Measurements from ENCODE around the gene KLF11. TPM values are rescaled to one million over a fixed set of nuclear protein-coding genes. Genes with fewer than 3 reads are reported as not detected.

The KLF11 gene
- total RNA-seq, 3 donors from 2014 or later = 22.0 to 27.5 (median 22.2) TPM

GRCh38 chr2:10078704-10079265 lies 35.4 kb downstream of the KLF11 start:
- H3K4me1 ChIP-seq = peaks cover 6 to 7% of the 10 kb centered on the region in 2 donors
- peak overlapping the region; percentile 57 to 80 (median 58) for H3K4me3 ChIP-seq
- peak overlapping the region; percentile 48 to 82 for H3K27ac ChIP-seq
- TF ChIP-seq POLR2A (IDR thresholded peaks at IDR 0.05) (no peak), POLR2AphosphoS5 (IDR thresholded peaks at IDR 0.05) (no peak)
- TF ChIP-seq, protein P1, sequence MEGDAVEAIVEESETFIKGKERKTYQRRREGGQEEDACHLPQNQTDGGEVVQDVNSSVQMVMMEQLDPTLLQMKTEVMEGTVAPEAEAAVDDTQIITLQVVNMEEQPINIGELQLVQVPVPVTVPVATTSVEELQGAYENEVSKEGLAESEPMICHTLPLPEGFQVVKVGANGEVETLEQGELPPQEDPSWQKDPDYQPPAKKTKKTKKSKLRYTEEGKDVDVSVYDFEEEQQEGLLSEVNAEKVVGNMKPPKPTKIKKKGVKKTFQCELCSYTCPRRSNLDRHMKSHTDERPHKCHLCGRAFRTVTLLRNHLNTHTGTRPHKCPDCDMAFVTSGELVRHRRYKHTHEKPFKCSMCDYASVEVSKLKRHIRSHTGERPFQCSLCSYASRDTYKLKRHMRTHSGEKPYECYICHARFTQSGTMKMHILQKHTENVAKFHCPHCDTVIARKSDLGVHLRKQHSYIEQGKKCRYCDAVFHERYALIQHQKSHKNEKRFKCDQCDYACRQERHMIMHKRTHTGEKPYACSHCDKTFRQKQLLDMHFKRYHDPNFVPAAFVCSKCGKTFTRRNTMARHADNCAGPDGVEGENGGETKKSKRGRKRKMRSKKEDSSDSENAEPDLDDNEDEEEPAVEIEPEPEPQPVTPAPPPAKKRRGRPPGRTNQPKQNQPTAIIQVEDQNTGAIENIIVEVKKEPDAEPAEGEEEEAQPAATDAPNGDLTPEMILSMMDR (IDR thresholded peaks at IDR 0.05) = no peak
- no peaks in the 10 kb centered on the region for H3K9me3 ChIP-seq
- peaks cover 0 to 16% of the 10 kb centered on the region in 2 donors for H3K27me3 ChIP-seq
- no peaks in the 10 kb centered on the region for H3K36me3 ChIP-seq
- DNase-seq (ENCODE audit: low spot score in 2 of 2) = no peak
- intact Hi-C loops (cut with DNase I; ENCODE audit: low total_unique reads) = no loop called here

DNA sequence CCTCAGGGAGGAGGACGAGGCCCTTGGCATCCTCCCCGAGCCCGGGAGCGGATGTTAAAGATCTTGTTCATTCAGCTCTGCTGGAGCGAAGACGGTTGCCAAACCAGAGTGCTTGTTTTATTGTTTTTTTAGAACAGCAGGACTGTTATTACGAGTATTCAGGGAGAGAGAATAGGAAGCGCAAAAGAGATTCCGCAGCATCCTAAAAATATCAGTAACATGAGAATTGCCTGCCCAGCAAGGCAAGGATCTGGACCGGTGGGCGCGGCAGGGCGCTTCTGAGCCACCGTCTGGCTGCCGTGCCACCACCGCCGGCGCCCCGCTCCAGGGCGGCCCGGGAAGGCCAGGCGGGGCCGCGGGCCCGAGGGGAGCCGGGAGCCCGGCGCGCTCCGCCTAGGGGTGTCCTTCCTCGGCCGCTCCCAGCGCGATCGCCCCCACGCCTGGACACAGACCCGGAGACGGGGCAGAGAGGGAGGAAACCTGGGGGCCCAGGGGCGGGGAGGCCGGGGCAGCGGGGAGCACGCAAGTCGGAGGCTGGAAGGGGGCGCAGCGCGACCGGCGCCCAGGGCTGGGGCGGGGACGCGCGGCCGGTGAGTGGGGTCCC lies 36.0 kb downstream of the KLF11 start:
- peak overlapping the region; percentile 48 to 82 for H3K27ac ChIP-seq
- DNase-seq (ENCODE audit: low spot score in 2 of 2) = no peak
- peaks cover 6 to 7% of the 10 kb centered on the region in 2 donors for H3K4me1 ChIP-seq
- peak overlapping the region; percentile 57 to 80 (median 58) for H3K4me3 ChIP-seq
- peaks cover 0 to 16% of the 10 kb centered on the region in 2 donors for H3K27me3 ChIP-seq
- intact Hi-C loops (cut with DNase I; ENCODE audit: low total_unique reads) = no loop called here
- no peaks in the 10 kb centered on the region for H3K36me3 ChIP-seq
- TF ChIP-seq POLR2A (IDR thresholded peaks at IDR 0.05) = no peak
- no peak for TF ChIP-seq POLR2AphosphoS5 (IDR thresholded peaks at IDR 0.05)
- TF ChIP-seq, protein P1 (IDR thresholded peaks at IDR 0.05) = no peak
- H3K9me3 ChIP-seq = no peaks in the 10 kb centered on the region

DNA sequence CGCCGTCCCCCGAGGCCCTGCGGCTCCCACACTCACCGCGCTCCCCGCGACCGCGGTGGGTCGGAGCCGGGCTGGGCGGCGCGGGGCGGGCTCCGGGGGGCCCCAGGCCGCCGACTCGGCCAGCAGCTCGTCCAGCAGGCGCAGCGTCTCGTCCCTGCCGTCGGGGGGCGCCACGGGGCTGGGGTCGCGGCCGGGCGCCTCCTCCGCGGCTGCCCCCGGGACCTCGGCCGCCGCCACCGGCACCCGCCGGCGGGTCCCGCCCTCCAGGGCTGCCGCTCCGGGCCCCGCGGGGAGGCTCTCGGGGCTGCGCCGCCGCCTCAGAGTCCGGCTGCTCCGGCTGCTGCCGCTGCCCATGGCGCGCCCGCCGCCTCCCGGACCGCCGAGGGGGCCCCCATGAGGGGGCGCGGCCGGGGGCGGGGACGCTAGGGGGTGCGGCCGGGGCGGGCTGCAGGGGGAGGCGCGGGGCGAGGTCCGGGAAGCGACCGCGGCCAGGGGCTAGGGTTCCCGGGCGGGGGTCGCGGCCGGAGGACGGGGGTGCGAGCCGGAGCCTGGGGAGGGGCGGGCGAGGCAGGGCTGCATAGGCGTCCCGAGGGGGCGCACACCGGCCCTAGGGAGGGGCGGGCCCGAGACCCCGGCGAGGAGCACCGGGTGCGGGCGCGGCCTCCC lies 36.7 kb downstream of the KLF11 start, which contains the start of gene CYS1:
TSS of gene CYS1 (minus strand) at position 542 of the 666 bp plus-strand sequence. CDS start at position 354, 188 bp downstream.
- intact Hi-C loops (cut with DNase I; ENCODE audit: low total_unique reads) = no loop called here
- Histone ChIP-seq H3K36me3 (no peaks in the 10 kb centered on the region), H3K4me1 (peaks cover 6 to 7% of the 10 kb centered on the region in 2 donors), H3K27me3 (peaks cover 0 to 20% of the 10 kb centered on the region in 2 donors), H3K27ac (peak within 1 kb of the TSS; percentile 48 to 82), H3K9me3 (no peaks in the 10 kb centered on the region), H3K4me3 (peak within 1 kb of the TSS; percentile 57 to 80 (median 58))
- DNase-seq (ENCODE audit: low spot score in 2 of 2) = no peak
- TF ChIP-seq POLR2A (IDR thresholded peaks at IDR 0.05) = no peak

DNA sequence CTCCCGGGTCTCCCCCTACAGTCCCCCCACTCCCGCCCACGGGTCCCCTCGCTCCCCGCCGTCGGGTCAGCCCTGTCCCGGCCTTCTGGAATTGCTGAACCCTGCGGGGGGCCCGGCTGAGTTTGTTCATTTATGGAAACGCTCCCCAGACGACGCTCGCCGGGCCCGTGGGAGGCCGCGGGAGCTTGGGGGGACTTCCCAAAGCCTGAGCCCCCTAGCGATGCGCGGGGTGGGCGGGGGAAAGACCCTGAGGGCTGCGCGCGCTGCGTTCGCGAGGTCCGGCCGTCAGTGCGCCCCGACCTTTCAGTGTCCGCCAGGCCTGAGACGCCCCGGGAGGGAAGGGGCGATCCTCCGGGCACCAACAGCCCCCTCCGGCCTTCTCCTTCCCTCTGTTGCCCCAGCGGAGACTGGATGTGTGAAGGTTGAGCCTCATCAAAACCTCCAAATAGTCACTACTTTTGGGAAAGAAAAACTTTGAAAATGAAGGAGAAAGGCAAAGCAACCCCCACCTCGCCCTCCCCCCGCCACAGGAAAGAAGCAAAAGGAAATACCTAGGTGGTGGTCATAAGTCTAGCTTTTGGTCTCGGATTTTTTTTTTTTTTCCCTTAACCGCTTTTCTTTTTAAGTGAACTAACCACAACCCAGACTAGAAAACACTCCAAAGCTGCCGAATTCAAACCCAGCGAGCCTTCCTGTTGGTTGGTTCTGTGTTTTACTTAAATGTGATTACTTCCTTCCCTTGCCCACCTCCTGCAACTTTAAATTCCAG lies 37.4 kb downstream of the KLF11 start:
- no peaks in the 10 kb centered on the region for H3K36me3 ChIP-seq
- DNase-seq (ENCODE audit: low spot score in 2 of 2) = no peak
- intact Hi-C loops (cut with DNase I; ENCODE audit: low total_unique reads) = no loop called here
- H3K4me3 ChIP-seq = peak overlapping the region; percentile 57 to 80 (median 58)
- H3K9me3 ChIP-seq = no peaks in the 10 kb centered on the region
- H3K4me1 ChIP-seq = peaks cover 6 to 7% of the 10 kb centered on the region in 2 donors
- H3K27me3 ChIP-seq = peaks cover 0 to 20% of the 10 kb centered on the region in 2 donors
- peak overlapping the region in 1 of 2 donors; percentile 82 for H3K27ac ChIP-seq
- no peak for TF ChIP-seq POLR2A (IDR thresholded peaks at IDR 0.05)
- no peak for TF ChIP-seq POLR2AphosphoS5 (IDR thresholded peaks at IDR 0.05)
- TF ChIP-seq, protein P1 (IDR thresholded peaks at IDR 0.05) = no peak

GRCh38 chr2:10083046-10083445 lies 39.7 kb downstream of the KLF11 start:
- DNase-seq (ENCODE audit: low spot score in 2 of 2) = no peak
- no peak overlapping the region for H3K27ac ChIP-seq
- no peak for TF ChIP-seq POLR2A (IDR thresholded peaks at IDR 0.05)
- peaks cover 6 to 7% of the 10 kb centered on the region in 2 donors for H3K4me1 ChIP-seq
- H3K4me3 ChIP-seq = no peak overlapping the region
- H3K36me3 ChIP-seq = no peaks in the 10 kb centered on the region
- H3K9me3 ChIP-seq = no peaks in the 10 kb centered on the region
- intact Hi-C loops (cut with DNase I; ENCODE audit: low total_unique reads) = no loop called here
- H3K27me3 ChIP-seq = peaks cover 0 to 20% of the 10 kb centered on the region in 2 donors

Data from breast epithelium (tissue), 4 donors.